HG03135 (cell line): ENCODE measurements around the gene DHH.
A peak's percentile ranks its signal among the peaks of the same experiment; 100 is the strongest.
"Not testable (repeated sequence)": the region's sequence is repeated elsewhere in the genome, so short reads cannot be mapped to it uniquely, and the experiment has no call there.

Experiments
- ATAC-seq: cut with Tn5 transposase; IDR thresholded peaks from one replicate; pipeline ENCODE4 v1.9.1; 2021; ENCODE audit warnings: mild to moderate bottlenecking, moderate library complexity; ENCODE audit not compliant: unreplicated experiment

Gene DHH

DNA sequence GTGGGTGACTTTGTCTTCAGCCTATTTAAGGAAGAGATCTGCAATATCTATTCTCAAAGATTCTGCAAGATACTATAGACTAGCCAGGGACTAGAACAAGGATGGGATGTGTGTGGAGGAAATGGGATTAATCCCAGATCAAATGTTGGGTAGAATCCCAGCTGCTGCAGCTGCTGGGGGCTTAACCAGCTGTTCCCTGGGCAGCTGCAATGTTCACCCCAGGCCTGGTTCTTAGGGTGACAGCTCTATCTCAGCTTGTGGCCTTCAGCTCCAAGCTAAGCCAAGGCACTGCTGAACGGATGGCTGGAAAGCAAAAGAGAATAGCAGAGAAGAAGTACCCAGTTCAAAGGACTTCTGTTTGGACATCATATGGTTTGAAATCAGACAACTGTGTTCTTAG, 14.8 kb downstream of the DHH start:
- ATAC-seq = no peak

DNA sequence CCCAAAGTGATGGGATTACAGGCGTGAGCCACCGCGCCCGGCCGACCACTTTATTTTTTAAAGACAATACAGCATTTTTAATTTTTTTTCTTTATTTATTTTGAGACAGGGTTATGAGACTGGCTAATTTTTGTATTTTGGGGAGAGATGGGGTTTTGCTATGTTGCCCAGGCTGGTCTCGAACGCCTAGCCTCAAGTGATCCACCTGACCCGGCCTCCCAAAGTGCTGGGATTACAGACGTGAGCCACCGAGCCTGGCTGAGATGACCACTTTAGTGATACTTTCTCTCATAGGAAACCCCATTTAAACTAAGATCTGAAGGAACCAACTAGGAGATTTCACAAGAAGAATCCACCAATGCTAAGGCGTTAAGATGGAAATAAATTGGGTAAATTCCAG, 23.6 kb downstream of the DHH start:
- no peak for ATAC-seq

- ATAC-seq = peak; percentile 94
These were observed 24.9 kb downstream of the DHH start, which contains the start of gene RHEBL1 for GRCh38 chr12:49069507-49070346. TSS of gene RHEBL1 (minus strand) at chr12:49069979. CDS start at chr12:49069785, 194 bp downstream.

- ATAC-seq = no peak
These were observed 25.6 kb downstream of the DHH start for GRCh38 chr12:49068879-49069506.

DNA sequence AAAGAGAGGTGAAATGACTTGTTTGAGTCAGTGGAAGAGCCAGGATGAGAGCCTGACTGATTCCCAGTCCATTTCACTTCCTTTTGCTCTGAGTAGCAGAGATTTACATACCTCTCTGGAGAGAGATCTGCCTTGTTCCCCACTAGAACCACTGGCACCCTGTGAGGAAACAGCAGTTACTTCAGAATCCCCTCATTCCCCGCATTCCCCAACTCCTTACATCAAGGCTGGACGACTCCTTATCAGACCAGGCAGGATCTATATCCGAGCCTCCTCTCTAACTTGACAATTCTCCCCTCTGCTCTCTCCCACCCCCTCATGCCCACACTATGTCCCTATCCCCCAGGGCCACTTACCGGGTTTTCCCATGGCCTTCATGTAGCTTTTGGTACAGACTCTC, 28.5 kb downstream of the DHH start:
- ATAC-seq = no peak

DNA sequence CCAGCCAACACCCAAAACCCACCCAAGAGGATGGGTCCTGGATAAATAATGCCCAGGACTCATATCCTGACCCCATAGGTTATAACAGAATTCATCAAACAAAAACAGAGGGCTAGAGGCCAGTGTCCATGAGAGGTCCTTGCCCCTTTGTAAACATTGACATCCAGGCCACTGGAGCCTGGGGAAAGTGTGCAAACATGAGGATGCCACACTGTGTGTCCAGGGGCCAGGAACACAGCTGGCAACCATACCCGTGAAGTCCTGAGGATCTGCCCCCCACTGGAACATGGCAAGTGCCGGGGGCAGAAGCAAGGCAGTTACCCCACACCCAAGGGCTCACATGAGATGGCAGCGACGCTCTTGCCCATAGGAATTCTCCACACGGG, 29.8 kb downstream of the DHH start:
- no peak for ATAC-seq

GRCh38 chr12:49061916-49062315, 32.7 kb downstream of the DHH start:
- ATAC-seq = not testable (repeated sequence)

DNA sequence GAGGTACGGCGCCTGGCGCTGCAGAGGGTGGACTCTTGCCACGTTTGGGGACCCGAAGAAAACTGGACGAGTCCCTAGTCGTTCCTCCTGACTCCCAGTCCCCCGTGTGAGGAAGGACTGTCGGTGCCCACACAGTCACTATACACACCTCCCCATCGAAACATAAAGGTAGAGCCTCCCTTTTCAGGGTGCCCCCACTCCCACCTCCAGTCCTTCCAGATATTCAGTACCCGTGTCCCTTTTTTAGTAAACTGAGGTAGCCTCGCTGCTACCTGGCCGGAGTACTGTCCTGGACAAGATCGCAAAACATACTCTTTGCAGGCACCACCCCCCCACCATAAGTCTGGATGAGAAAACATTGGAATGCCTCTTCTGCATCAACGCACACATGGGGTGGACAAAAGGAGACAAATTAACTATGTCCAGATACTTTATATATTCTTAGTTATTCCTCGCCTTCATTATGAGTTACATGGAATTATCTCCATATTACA, 33.4 kb downstream of the DHH start:
- ATAC-seq = no peak

DNA sequence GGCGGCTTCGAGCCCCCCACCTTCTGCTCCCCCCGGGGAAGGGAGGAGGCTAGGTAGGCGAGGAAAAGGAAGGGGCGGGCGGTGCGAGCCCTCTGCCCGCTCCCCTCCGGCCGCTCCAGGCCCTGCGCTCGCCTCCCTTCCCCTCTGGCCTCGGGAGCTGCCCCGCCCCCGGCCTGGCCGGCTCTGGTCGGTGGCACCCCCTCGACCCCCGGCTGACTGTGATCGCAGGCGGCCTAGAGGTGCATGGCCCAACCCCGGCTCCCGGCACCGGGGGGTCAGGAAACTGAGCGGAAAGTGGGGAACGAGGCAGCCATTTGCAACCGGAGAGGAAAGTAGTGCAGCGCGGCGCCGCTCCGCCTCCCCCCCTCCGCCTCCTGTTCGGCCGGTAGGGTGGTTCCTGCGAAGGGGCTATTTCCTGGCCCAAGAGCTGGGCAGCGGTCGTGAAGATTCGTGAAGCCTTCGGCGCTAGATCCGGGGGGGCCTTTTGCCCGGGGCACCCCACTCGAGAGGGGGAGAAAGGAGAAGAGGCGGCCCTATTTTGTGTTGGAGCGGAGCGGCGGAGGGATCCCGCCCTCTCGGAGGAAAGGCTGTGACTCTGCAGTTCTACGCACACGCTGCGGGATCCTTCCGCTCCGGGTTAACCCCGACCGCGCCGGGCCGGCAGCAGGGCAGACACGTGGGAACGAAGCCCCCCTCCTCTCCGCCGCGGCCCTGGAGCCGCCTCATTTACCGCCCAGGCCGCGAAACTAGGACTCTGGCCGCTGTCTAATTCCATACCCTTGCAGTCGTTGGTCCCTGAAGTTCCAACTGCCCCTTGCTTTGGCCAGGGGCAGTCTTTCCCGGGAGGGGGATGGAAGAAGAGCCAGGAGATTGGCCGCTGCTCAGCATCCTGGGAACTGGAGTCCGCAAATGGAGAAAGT, 34.1 kb downstream of the DHH start, which contains the start of gene KMT2D:
KMT2D (minus strand) TSS at position 558 of the 920 bp plus-strand sequence. CDS start 5,470 bp downstream, outside the sequence.
- peak; percentile 56 for ATAC-seq

- ATAC-seq = peak; percentile 15
These were observed 35.1 kb downstream of the DHH start for GRCh38 chr12:49059299-49060171.

- no peak for ATAC-seq
These were observed 35.6 kb downstream of the DHH start for GRCh38 chr12:49059045-49059298.

DNA sequence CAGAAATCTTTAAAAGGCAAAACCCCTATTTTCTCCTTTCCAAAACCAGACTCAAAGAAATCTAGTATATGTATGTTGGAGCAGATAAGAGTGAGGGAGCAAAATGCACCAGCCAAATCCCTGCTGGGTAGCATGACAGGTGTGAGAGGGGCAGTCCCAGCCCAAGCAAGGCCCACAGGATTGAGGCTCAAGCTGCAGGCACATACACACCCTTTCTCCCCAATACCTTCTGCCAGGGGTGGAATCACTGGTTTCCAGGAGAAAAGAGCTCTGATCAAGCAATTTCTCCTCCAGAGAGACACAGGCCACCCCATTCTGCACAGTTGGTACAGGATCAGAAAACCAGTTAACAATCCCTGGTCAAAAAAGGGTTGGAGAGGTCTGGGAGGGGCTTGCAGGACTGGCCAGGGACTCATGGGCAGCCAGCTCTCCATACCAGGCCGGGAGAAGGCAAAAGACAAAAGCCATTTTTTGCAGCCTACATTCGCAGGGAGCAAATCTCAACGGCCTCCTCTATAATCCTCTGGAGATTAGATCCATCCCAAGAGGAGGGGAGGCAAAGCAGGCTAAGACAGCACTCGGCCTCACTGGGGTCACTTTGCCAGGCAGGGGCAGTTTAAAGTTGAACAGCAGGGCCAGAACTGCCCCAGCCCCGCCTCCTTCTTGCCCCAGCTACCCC, 36.1 kb downstream of the DHH start:
- ATAC-seq = no peak

- ATAC-seq = no peak
These were observed 36.7 kb downstream of the DHH start for GRCh38 chr12:49057888-49058287.

- peak; percentile 48 for ATAC-seq
These were observed 38.4 kb downstream of the DHH start for GRCh38 chr12:49055978-49056754.

DNA sequence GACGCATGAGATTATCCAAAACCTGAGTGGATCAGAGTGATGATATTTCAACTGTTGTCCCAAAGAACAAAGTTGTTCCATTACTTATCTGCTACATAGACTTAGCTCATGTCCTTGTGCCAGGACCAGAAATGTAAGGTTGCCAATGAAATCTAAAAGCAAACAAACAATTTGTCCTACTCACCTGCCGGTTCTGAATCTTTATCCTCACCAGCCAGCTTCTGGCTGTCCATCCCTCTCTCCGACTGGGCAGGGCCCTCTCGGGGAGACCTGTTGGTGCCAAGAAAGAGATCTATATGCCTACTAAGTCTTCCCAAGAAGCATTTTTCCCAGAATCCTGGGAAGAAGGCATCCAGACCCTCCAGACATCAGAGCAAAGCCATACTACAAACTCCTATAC, 39.5 kb downstream of the DHH start:
- no peak for ATAC-seq

GRCh38 chr12:49054524-49054923, 40.1 kb downstream of the DHH start:
- ATAC-seq = no peak

DNA sequence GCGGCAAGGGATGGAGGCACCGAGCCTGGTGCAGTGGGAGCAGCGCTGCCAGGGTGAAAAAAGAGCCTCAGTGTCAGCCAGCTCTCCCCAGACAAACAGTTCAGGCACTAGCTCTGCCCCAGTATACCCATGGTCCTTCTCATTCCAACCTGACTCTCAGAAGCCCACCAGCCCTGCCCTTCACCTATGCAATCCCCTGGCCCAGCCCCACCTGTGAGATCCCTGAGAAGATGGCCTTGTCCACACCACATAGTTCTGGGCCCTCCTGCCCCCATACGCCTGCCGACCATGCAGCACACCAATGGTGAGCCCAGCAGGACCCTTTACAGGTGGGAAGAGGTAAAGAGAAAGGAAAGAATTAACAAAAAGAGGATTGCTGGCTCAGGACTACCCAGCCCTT, 40.5 kb downstream of the DHH start:
- ATAC-seq = no peak

- ATAC-seq = no peak
These were observed 42.0 kb downstream of the DHH start for GRCh38 chr12:49052451-49053208.
